Measurements from ENCODE around the gene SEMA7A.
A peak's percentile ranks its signal among the peaks of the same experiment; 100 is the strongest.
"Not testable (repeated sequence)": the region's sequence is repeated elsewhere in the genome, so short reads cannot be mapped to it uniquely, and the experiment has no call there.

SEMA7A gene

GRCh38 chr15:74433592-74434262 is at the start of gene SEMA7A:
SEMA7A (minus strand) TSS chr15:74433958; CDS start chr15:74433918, 40 bp downstream.
- peak in 54 of 56 donors; percentile 43 to 92 (median 80) for DNase-seq

- DNase-seq = no peak
Observed at GRCh38 chr15:74482661-74483060, 48.9 kb upstream of the SEMA7A start.

GRCh38 chr15:74480364-74480763 is 46.6 kb upstream of the SEMA7A start:
- not testable (repeated sequence) for DNase-seq

DNA sequence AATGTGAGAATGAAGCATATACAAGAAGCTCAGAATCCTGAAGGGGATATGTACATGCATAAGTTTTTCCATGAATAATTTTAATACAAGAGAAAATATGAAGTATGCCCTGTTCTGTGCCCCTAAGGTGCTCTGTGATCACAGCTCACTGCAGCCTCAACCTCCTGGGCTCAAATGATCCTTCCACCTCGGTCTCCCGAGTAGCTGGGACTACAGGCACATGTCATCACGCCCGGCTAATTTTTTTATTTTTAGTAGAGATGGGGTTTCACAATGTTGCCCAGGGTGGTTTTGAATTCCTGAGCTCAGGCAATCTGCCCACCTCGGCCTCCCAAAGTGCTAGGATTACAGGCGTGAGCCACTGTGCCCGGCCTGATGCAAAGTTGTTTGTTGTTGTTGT is 37.9 kb upstream of the SEMA7A start:
- DNase-seq = not testable (repeated sequence)

DNA sequence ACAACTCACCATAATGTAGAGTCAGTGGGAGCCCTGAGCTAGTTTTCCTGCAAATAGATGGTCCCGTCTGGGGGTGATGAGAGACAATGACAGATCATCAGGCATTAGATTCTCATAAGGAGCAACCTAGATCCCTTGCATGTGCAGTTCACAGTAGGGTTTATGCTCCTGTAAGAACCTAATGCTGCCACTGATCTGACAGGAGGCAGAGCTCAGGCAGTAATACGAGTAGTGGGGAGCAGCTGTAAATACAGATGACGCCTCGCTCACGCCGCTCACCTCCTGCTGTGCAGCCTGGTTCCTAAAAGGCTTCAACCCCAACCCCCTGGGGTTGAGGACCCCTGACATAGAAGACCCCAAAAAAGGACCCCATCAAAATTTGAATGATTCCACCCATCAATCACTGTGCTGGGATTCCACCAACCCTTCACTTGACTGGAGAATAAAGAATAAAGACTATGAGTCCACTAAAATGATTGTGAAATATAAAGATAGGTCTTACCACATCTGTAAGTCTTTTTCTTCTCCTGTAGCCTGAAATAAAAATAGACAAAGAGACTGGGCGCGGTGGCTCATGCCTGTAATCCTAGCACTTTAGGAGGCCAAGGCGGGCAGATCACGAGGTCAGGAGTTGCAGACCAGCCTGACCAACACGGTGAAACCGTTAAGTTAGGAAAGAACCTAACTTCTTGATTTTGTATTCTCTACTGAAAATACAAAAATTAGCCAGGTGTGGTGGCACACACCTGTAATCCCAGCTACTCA is 37.1 kb upstream of the SEMA7A start:
- DNase-seq = no peak

GRCh38 chr15:74468341-74469032 is 34.7 kb upstream of the SEMA7A start:
- DNase-seq = no peak

DNA sequence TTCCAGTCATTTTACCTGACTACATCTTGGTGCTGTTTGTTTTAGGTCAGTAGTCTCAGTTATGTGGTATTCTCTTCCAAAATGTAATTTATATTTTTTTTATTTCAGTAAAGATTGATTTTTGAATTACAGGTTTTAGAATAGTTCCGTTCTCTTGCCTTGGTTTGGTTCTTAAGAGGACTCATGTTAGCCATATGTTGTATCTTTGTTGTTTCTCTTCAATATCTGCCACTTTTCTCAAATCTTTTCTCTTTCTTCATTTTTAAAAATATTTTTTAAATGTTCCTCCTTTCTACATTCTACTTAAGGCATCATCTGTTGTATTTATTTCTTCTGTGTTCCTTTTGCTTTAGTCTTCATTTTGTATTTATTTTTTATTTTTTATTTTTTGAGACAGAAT is 32.8 kb upstream of the SEMA7A start:
- DNase-seq = no peak

GRCh38 chr15:74464897-74465296 is 31.1 kb upstream of the SEMA7A start:
- no peak for DNase-seq

GRCh38 chr15:74464216-74464615 is 30.5 kb upstream of the SEMA7A start:
- no peak for DNase-seq

DNA sequence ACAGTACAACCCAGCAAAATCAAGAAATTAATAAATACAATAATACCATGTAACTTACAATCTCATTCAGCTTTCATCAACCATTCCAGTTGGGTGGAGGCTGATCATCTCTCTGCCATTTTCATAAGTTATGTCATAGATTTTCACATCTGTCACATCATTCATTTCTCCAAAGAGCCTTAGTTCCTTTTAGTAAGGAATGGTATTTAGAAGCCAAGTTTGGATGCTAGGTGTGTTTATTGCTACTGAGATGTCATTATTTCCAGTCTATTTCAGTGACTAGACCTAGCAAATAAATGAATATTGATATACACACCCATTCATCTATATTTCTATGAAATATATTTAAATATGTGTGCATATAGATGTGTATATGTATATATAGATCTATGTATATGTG is 29.9 kb upstream of the SEMA7A start:
- DNase-seq = no peak

- DNase-seq = no peak
Observed at GRCh38 chr15:74461847-74462511, 28.2 kb upstream of the SEMA7A start.

DNA sequence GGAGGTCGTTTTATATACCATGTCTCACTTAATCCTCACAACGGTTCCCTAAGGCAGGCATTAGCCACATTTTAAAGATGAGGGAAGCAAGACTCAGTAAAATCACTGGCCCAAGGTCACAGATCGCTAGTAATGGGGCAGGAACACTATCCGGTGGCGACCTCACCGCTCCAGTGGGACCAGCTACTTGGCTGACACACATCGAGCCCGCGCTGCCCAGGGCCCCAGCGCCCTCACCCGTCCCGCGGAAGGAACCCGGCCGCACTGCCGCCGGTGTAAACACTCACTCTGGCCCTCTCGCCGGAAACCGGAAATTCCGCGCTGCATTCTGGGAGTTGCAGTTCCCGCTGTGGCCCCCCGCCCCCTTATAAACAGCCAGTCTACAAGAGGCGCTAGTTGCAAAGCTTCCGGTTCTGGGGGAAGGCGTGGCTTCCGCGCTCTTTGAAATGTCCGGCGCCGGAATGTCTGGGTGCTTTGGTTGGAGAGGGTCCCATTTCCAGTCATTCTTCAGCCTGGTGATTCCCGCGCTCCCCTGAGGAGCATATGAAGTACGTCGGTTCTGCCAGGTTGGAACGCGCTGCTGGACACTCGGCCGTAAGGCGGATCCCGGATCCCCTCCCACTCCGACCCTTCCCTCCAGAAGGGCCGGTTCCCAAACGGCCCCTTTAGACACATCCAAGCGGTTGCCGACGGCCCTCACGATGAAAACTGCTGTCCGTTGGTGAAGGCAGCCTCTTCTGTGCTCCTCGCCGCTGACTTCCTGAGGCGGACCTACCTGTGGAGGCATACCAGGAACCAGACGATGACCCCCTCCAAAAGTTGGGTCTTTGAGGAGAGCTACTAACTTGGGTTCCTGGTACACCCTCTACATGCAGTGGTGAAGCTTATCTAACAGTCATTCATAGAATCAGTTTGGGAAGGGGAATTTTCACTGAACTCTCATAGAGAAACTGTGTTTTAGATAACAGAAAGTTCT is 27.4 kb upstream of the SEMA7A start, which contains the start of gene UBL7:
UBL7 (minus strand) TSS at position 290 of the 976 bp plus-strand sequence. CDS start 2,293 bp downstream, outside the sequence.
- DNase-seq = peak; percentile 54 to 98 (median 93)

DNA sequence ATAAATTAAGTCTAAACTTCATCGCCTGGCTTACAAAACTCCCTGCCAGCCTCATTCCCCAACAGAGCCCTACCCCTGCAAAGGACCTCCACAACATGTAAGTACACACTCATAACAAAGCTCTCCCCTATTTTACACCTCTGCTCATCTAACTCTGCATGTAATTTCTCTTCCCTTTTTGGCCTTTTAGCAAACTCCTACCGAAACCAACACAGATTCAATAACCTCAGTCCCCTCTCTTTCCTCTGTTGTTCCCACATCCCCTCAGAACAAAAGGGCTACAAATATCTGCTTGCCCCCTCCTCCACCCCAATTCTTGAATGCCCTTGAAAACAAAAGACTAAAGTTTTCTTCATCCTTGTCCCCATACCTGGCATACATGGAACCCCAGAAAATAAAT is 26.5 kb upstream of the SEMA7A start:
- no peak for DNase-seq

DNA sequence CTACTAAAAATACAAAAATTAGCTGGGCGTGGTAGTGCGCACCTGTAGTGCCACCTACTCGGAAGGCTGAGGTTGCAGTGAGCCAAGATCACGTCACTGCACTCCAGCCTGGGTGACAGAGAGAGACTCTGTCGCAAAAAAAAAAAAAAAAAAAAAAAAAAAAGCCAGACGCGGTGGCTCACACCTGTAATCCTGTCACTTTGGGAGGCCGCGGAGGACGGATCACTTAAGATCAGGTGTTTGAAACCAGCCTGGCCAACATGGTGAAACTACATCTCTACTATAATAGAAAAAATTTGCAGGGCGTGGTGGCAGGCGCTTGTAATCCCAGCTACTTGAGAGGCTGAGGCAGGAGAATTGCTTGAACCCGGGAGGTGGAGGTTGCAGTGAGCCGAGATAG is 26.0 kb upstream of the SEMA7A start:
- not testable (repeated sequence) for DNase-seq

DNA sequence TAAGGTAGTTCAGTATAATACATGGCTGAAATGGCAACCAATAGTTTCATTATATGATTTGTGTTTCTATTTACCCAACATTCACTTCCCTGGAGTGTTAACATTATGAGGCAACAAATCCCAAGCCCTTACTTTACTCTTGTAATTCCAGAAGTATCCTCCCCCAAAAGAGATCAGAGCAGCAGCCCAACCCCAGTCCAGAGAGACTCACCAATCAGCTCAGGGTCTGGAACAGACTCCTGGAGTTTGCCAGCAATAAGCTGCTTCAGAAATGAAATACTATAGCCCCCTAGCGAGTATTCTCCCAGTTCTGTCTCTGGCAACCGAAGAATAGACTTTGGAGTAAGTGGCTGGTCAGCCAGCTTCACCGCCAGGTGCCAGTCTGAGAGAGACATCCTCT is 24.7 kb upstream of the SEMA7A start:
- no peak for DNase-seq

GRCh38 chr15:74457036-74457435 is 23.3 kb upstream of the SEMA7A start:
- not testable (repeated sequence) for DNase-seq

DNA sequence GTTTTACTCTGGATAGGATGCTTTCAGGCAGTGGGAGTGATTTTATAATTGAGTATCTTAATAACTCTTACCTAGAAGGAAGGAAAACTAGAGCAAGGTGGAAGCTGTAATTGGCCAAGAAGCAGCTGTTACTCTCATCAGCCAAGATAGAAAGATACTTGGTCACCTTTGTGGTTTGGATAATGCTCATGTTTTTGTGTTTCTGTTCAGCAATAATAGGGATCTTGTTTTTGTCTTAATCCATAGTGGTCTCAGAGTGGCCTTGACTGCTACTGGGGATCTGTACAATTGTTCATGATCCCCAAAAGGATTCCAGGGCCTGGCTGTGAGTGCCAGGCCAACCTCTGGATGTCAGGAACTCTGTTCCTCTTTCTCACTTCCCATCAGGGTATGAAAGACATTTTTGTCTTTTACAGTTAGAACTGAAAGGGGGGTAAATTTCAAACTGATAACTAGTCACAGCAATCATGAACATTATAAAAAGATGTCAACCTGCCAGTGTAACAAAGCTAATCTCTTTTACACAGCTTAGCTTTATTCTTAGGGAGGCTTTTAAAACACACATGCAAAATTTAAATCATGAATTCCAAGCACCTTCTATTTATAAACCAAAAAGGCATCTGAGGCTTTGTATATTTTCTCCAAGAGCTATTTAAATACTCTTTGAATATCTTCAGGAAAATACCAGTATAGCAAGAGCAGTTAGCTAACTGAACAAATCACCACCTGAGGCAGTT is 21.2 kb upstream of the SEMA7A start:
- no peak for DNase-seq

GRCh38 chr15:74453925-74454763 is 20.4 kb upstream of the SEMA7A start:
- no peak for DNase-seq
